Activated naive CD4-positive, alpha-beta T cell treated with anti-CD3 and anti-CD28 coated beads, Interleukin-2, amount 10 ng/mL, durations not matched to agents 7 days and 5 days (primary cell): ENCODE measurements around the gene GTPBP1.

Source experiments
- CTCF ChIA-PET: fragments of 350-600 bp; sonication (Branson Sonifier 250); formaldehyde crosslinking; loops from one replicate; lab custom pipeline; 2021; ENCODE audit warnings: antibody characterized with exemption; lab: Charles Lee
- DNase-seq: peaks from one replicate; pipeline ENCODE4 v3.0.0-alpha.2; 2020
- H3K27ac Mint-ChIP-seq: one replicate; pipeline ENCODE4 v1.8.0; 2021; ENCODE audit warnings: mild to moderate bottlenecking, moderate library complexity, mixed read lengths
- H3K27me3 Mint-ChIP-seq: one replicate; pipeline ENCODE4 v1.8.0; 2021; ENCODE audit warnings: mild to moderate bottlenecking, mixed read lengths
- H3K36me3 Mint-ChIP-seq: one replicate; pipeline ENCODE4 v1.8.0; 2021; ENCODE audit warnings: mixed read lengths
- H3K4me1 Mint-ChIP-seq: one replicate; pipeline ENCODE4 v1.8.0; 2021; ENCODE audit warnings: mixed read lengths
- H3K4me3 Mint-ChIP-seq: one replicate; pipeline ENCODE4 v1.8.0; 2021; ENCODE audit warnings: mild to moderate bottlenecking, moderate library complexity, mixed read lengths
- H3K9me3 Mint-ChIP-seq: one replicate; pipeline ENCODE4 v1.8.0; 2021; ENCODE audit warnings: mixed read lengths

The GTPBP1 gene

GRCh38 chr22:38734421-38735100 lies 28.8 kb downstream of the GTPBP1 start:
- H3K27me3 Mint-ChIP-seq: peaks cover 10% of the 10 kb centered on the region
- peaks cover 45% of the 10 kb centered on the region for H3K4me1 Mint-ChIP-seq
- peak overlapping the region; percentile 84 for H3K27ac Mint-ChIP-seq
- CTCF ChIA-PET: interaction anchor here (0.7 to 1.7 kb wide), 9 partner anchors 9 to 34 kb away, joined by 3 to 6 read pairs (median 4); no protein-coding TSS in a partner anchor
- DNase-seq: peak; percentile 21
- no peaks in the 10 kb centered on the region for H3K9me3 Mint-ChIP-seq
- H3K36me3 Mint-ChIP-seq: peaks cover 69% of the 10 kb centered on the region
- peak overlapping the region; percentile 40 for H3K4me3 Mint-ChIP-seq

DNA sequence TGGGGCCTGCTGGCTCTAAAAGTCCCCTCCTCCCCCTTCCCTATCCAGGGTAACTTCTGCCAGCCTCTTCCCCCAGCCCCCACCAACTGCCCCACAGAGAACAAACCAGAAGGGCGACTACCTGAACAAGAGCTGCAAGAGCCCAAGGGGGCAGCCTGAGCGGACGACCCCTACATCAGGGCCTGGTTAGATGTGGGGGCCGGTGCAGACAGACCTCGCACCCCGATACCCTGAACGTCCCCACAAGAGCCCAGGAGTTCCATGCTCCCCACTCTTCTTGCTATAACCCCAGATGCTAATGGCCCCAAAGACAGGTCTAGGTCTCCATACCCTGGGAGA lies 29.4 kb downstream of the GTPBP1 start:
- Mint-ChIP-seq H3K9me3 (no peaks in the 10 kb centered on the region), H3K27ac (peak overlapping the region; percentile 84), H3K27me3 (peaks cover 10% of the 10 kb centered on the region), H3K4me3 (no peak overlapping the region), H3K4me1 (peaks cover 48% of the 10 kb centered on the region), H3K36me3 (peaks cover 69% of the 10 kb centered on the region)
- DNase-seq: peak; percentile 20
- CTCF ChIA-PET: interaction anchor here (1.1 to 2.4 kb wide), 5 partner anchors 9 to 28 kb away, joined by 3 to 14 read pairs (median 4); no protein-coding TSS in a partner anchor

GRCh38 chr22:38735465-38736256 lies 29.9 kb downstream of the GTPBP1 start:
- Mint-ChIP-seq H3K9me3 (no peaks in the 10 kb centered on the region), H3K4me3 (no peak overlapping the region), H3K4me1 (peaks cover 51% of the 10 kb centered on the region)

DNA sequence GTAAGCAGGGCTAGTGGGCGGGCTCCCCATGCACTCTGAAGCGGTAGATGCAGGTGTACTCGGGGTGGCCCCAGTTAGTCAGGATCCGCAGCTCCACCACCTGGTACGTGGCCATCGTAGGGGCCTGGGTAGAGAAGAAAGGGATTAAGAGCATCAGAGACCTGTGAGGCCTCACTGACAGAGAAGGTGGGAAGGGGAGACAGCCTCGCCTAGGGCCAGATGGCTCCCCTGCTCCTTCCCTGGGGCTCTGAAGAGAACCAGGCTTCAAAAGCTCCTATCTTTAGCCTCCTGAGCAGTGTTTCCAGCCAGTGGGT lies 30.5 kb downstream of the GTPBP1 start:
- H3K4me1 Mint-ChIP-seq: peaks cover 54% of the 10 kb centered on the region
- no peak for DNase-seq
- H3K36me3 Mint-ChIP-seq: peaks cover 70% of the 10 kb centered on the region
- peaks cover 10% of the 10 kb centered on the region for H3K27me3 Mint-ChIP-seq
- H3K9me3 Mint-ChIP-seq: no peaks in the 10 kb centered on the region
- CTCF ChIA-PET: interaction anchor here (1.6 to 2.4 kb wide), 2 partner anchors 10 to 22 kb away, joined by 4 to 14 read pairs; no protein-coding TSS in a partner anchor
- H3K27ac Mint-ChIP-seq: peak overlapping the region; percentile 84
- H3K4me3 Mint-ChIP-seq: no peak overlapping the region

More at GRCh38 chr22:38735465-38736256, 29.9 kb downstream of the GTPBP1 start:
- no peak for DNase-seq
- CTCF ChIA-PET: interaction anchor here (1.1 to 2.4 kb wide), 4 partner anchors 10 to 28 kb away, joined by 3 to 14 read pairs (median 4); no protein-coding TSS in a partner anchor
- Mint-ChIP-seq H3K27ac (peak overlapping the region; percentile 84), H3K36me3 (peaks cover 69% of the 10 kb centered on the region), H3K27me3 (peaks cover 10% of the 10 kb centered on the region)

GRCh38 chr22:38737302-38738060 lies 31.7 kb downstream of the GTPBP1 start:
- no peak overlapping the region for H3K4me3 Mint-ChIP-seq
- peaks cover 77% of the 10 kb centered on the region for H3K36me3 Mint-ChIP-seq
- peak overlapping the region; percentile 84 for H3K27ac Mint-ChIP-seq
- H3K9me3 Mint-ChIP-seq: no peaks in the 10 kb centered on the region
- H3K4me1 Mint-ChIP-seq: peaks cover 64% of the 10 kb centered on the region
- CTCF ChIA-PET: interaction anchor here (1.1 to 2.4 kb wide), 3 partner anchors 12 to 31 kb away, joined by 3 to 14 read pairs (median 3); no protein-coding TSS in a partner anchor
- no peak for DNase-seq
- H3K27me3 Mint-ChIP-seq: peaks cover 5% of the 10 kb centered on the region

GRCh38 chr22:38738475-38739070 lies 32.8 kb downstream of the GTPBP1 start:
- H3K4me3 Mint-ChIP-seq: no peak overlapping the region
- H3K4me1 Mint-ChIP-seq: peaks cover 67% of the 10 kb centered on the region
- peaks cover 82% of the 10 kb centered on the region for H3K36me3 Mint-ChIP-seq
- H3K9me3 Mint-ChIP-seq: no peaks in the 10 kb centered on the region
- peak overlapping the region; percentile 84 for H3K27ac Mint-ChIP-seq
- DNase-seq: no peak
- no peaks in the 10 kb centered on the region for H3K27me3 Mint-ChIP-seq
- CTCF ChIA-PET: interaction anchor here (1.7 kb wide), 1 partner anchor 12 kb away, joined by 3 read pairs; no protein-coding TSS in a partner anchor

GRCh38 chr22:38739300-38740055 lies 33.7 kb downstream of the GTPBP1 start:
- peaks cover 64% of the 10 kb centered on the region for H3K4me1 Mint-ChIP-seq
- DNase-seq: no peak
- H3K36me3 Mint-ChIP-seq: peaks cover 81% of the 10 kb centered on the region
- no peaks in the 10 kb centered on the region for H3K27me3 Mint-ChIP-seq
- CTCF ChIA-PET: interaction anchor here (2.2 kb wide), 1 partner anchor 12 kb away, joined by 7 read pairs; no protein-coding TSS in a partner anchor
- H3K4me3 Mint-ChIP-seq: no peak overlapping the region
- H3K9me3 Mint-ChIP-seq: no peaks in the 10 kb centered on the region
- peak overlapping the region; percentile 62 for H3K27ac Mint-ChIP-seq

DNA sequence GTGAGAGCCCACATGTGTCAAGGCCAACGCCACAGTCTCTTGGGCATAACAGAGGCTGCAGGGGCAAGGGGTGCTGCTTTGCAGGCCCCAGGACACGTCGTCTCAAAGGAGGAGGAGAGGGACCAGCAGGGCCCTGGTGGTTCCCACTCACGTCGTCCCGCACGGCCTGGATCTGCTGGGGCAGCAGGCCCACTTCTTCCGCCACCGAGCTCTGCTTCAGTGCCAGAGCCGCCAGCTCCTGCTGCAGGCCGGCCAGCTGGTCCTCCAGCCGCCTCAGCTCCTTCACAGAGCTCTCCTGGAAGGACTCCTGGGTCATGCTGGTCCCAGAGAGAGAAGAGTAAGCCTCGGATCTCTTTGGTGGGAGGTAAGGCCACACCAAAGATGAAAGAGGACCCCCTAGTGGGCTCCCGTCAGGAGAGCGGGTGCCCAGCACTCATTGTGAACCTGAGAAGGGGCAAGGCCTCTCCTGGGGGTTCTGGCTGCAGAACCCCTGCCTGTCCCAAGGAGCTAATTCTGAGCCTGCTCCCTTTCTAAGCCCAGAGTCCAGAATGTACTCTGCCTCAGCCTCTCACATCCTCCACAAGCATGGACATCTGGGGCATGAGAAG lies 34.5 kb downstream of the GTPBP1 start:
- Mint-ChIP-seq H3K27ac (peak overlapping the region; percentile 62), H3K9me3 (no peaks in the 10 kb centered on the region), H3K4me1 (peaks cover 65% of the 10 kb centered on the region), H3K27me3 (no peaks in the 10 kb centered on the region), H3K36me3 (peaks cover 81% of the 10 kb centered on the region), H3K4me3 (no peak overlapping the region)
- CTCF ChIA-PET: interaction anchor here (0.7 to 2.2 kb wide), 2 partner anchors 11 to 20 kb away, joined by 3 to 7 read pairs; no protein-coding TSS in a partner anchor
- no peak for DNase-seq

DNA sequence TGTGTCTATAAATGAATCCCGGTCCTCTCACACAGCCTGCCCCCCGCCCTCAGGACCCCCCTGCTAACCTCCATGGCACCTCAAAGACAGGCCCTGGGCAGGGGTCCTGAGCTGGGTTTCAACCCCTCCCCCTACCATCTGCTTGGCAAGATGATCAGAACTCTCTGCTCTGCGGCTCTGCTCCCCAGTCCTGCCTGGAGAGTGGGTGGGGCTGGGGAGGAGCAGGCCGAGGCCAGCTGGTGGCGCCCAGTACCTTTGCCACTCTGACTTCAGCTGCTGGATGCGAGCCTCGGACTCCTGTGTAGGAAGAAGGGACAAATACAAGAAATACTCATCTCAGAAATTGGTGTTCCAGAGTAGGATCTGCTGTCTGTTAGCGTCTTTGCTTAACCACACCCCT lies 35.0 kb downstream of the GTPBP1 start:
- Mint-ChIP-seq H3K4me1 (peaks cover 66% of the 10 kb centered on the region), H3K27me3 (no peaks in the 10 kb centered on the region), H3K27ac (peak overlapping the region; percentile 80), H3K36me3 (peaks cover 83% of the 10 kb centered on the region), H3K9me3 (no peaks in the 10 kb centered on the region), H3K4me3 (no peak overlapping the region)
- DNase-seq: no peak
- CTCF ChIA-PET: interaction anchor here (0.7 to 2.2 kb wide), 2 partner anchors 10 to 21 kb away, joined by 3 to 7 read pairs; no protein-coding TSS in a partner anchor

DNA sequence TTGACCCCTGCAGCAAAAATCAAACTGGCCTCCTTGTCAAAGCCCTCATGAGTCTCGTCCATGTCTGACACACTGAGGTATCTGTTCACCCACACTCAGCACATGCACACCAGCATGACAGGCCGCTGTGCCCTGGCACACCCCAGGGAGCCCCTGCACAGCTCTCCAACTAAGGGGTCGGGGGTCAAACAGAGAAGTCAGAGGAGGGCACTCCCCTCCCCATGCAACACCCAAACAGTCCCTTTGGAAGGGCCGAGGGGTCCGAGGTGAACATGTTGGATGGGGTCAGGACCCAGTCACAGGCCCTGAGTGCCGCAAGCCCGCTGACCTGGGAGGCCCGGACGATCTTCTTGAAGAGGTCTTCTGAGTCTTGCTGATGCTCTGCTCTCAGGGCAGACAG lies 35.4 kb downstream of the GTPBP1 start:
- Mint-ChIP-seq H3K36me3 (peaks cover 83% of the 10 kb centered on the region), H3K27me3 (no peaks in the 10 kb centered on the region), H3K4me3 (no peak overlapping the region), H3K9me3 (no peaks in the 10 kb centered on the region), H3K4me1 (peaks cover 64% of the 10 kb centered on the region), H3K27ac (peak overlapping the region; percentile 80)
- no peak for DNase-seq
- CTCF ChIA-PET: interaction anchor here (0.7 to 2.2 kb wide), 2 partner anchors 10 to 21 kb away, joined by 3 to 7 read pairs; no protein-coding TSS in a partner anchor

GRCh38 chr22:38741576-38741975 lies 35.8 kb downstream of the GTPBP1 start:
- Mint-ChIP-seq H3K4me3 (no peak overlapping the region), H3K4me1 (peaks cover 62% of the 10 kb centered on the region), H3K27ac (peak overlapping the region; percentile 80), H3K36me3 (peaks cover 82% of the 10 kb centered on the region), H3K9me3 (no peaks in the 10 kb centered on the region), H3K27me3 (no peaks in the 10 kb centered on the region)
- CTCF ChIA-PET: no interaction called here
- no peak for DNase-seq

GRCh38 chr22:38742176-38742942 lies 36.6 kb downstream of the GTPBP1 start:
- H3K27ac Mint-ChIP-seq: peak overlapping the region; percentile 55
- DNase-seq: no peak
- H3K4me1 Mint-ChIP-seq: peaks cover 56% of the 10 kb centered on the region
- no peaks in the 10 kb centered on the region for H3K27me3 Mint-ChIP-seq
- H3K36me3 Mint-ChIP-seq: peaks cover 75% of the 10 kb centered on the region
- CTCF ChIA-PET: interaction anchor here (1.2 kb wide), 2 partner anchors 8 to 9 kb away, joined by 4 read pairs; no protein-coding TSS in a partner anchor
- no peaks in the 10 kb centered on the region for H3K9me3 Mint-ChIP-seq
- H3K4me3 Mint-ChIP-seq: no peak overlapping the region
